Kidney glomerular epithelial cell (primary cell): ENCODE data around the gene DDX39B.
A peak's percentile ranks its signal among the peaks of the same experiment; 100 is the strongest.
"Not testable (repeated sequence)": the region's sequence is repeated elsewhere in the genome, so short reads cannot be mapped to it uniquely, and the experiment has no call there.

ENCODE experiments used
- DNase-seq: peaks from one replicate; lab custom pipeline; 2025; lab: John Stamatoyannopoulos, UW

Gene DDX39B

GRCh38 chr6:31528821-31529328 lies 12.9 kb downstream of the DDX39B start, which contains the start of gene MCCD1:
TSS of gene MCCD1 (plus strand) at chr6:31528962. CDS start at chr6:31529015, 53 bp downstream.
- DNase-seq = no peak

- no peak for DNase-seq
These were observed 13.5 kb downstream of the DDX39B start for GRCh38 chr6:31528307-31528777.

- DNase-seq = peak; percentile 29
These were observed 15.7 kb downstream of the DDX39B start for GRCh38 chr6:31525932-31526591.

- no peak for DNase-seq
These were observed 16.3 kb downstream of the DDX39B start for GRCh38 chr6:31525553-31525931.

- DNase-seq = no peak
These were observed 20.0 kb downstream of the DDX39B start for GRCh38 chr6:31521835-31522234.

- DNase-seq = no peak
These were observed 28.2 kb downstream of the DDX39B start for GRCh38 chr6:31513456-31514165.

- no peak for DNase-seq
These were observed 31.8 kb downstream of the DDX39B start for GRCh38 chr6:31510007-31510406.

- not testable (repeated sequence) for DNase-seq
These were observed 32.8 kb downstream of the DDX39B start for GRCh38 chr6:31509036-31509435.

GRCh38 chr6:31502586-31502985 lies 39.2 kb downstream of the DDX39B start:
- no peak for DNase-seq

- DNase-seq = not testable (repeated sequence)
These were observed 42.2 kb downstream of the DDX39B start for GRCh38 chr6:31499648-31500047.

- DNase-seq = no peak
These were observed 43.1 kb downstream of the DDX39B start for GRCh38 chr6:31498748-31499147.

GRCh38 chr6:31497531-31498476 lies 44.0 kb downstream of the DDX39B start, which contains the start of gene MICB:
TSS of gene MICB (plus strand) at chr6:31498145. CDS start at chr6:31498194, 49 bp downstream.
- peak; percentile 74 for DNase-seq

GRCh38 chr6:31496826-31497225 lies 45.0 kb downstream of the DDX39B start:
- DNase-seq = not testable (repeated sequence)

GRCh38 chr6:31495580-31495979 lies 46.2 kb downstream of the DDX39B start:
- DNase-seq = peak; percentile 82

GRCh38 chr6:31493875-31494694 lies 47.7 kb downstream of the DDX39B start:
- DNase-seq = peak; percentile 68

GRCh38 chr6:31493550-31493874 lies 48.3 kb downstream of the DDX39B start:
- not testable (repeated sequence) for DNase-seq

- DNase-seq = no peak
These were observed 51.5 kb downstream of the DDX39B start for GRCh38 chr6:31490115-31490873.

GRCh38 chr6:31489086-31489485 lies 52.7 kb downstream of the DDX39B start:
- DNase-seq = no peak

GRCh38 chr6:31487674-31488073 lies 54.1 kb downstream of the DDX39B start:
- not testable (repeated sequence) for DNase-seq
